ENCODE data around the gene SLF1. TPM values are rescaled to one million over a fixed set of nuclear protein-coding genes. Genes with fewer than 3 reads are reported as not detected.

Gene SLF1
- total and polyA plus RNA-seq, 2 of the 8 experiments (the other 6 are each of a cell fraction or from before 2014, with no cell fraction given): 4.8 to 15.7 TPM

GRCh38 chr5:94745786-94746730, 127.6 kb downstream of the SLF1 start:
- Histone ChIP-seq H3K4me2 (ENCODE audit: insufficient read depth in 1 of 2, low read depth in 2 of 2, low read length in 2 of 2) (no peak overlapping the region), H2AK5ac (ENCODE audit: low read depth, low read length) (no peak overlapping the region), H3K4me1 (replicated peaks in 1 of 4; ENCODE audit: control insufficient read depth in 3 of 4, insufficient read depth in 4 of 4, low read length in 3 of 4) (no peaks in the 10 kb centered on the region), H4K5ac (ENCODE audit: insufficient read length, low read depth, low read length) (no peak overlapping the region), H3K4me3 (ENCODE audit: extremely low read depth in 1 of 4, insufficient read depth in 2 of 4, low read depth in 3 of 4, low read length in 4 of 4) (no peak overlapping the region), H2BK12ac (ENCODE audit: low read depth, low read length) (no peak overlapping the region), H3K79me2 (ENCODE audit: control insufficient read depth in 1 of 2, insufficient read depth in 2 of 2, low read length in 2 of 2) (no peaks in the 10 kb centered on the region), H3K9ac (replicated peaks in 1 of 4; ENCODE audit: extremely low read depth in 1 of 4, low read depth in 3 of 4, low read length in 3 of 4) (no peak overlapping the region), H3K27me3 (replicated peaks in 1 of 4; ENCODE audit: control insufficient read depth in 3 of 4, extremely low read depth in 1 of 4, insufficient read depth in 3 of 4, low read length in 3 of 4) (no peaks in the 10 kb centered on the region), H3K14ac (ENCODE audit: insufficient read length) (no peak overlapping the region), H4K20me1 (replicated peaks in 1 of 2; ENCODE audit: control insufficient read depth in 1 of 2, insufficient read depth in 2 of 2, low read length in 2 of 2) (no peaks in the 10 kb centered on the region), H2BK120ac (replicated peaks; ENCODE audit: low read depth, low read length) (no peak overlapping the region), H3K23me2 (ENCODE audit: low read depth, low read length) (no peaks in the 10 kb centered on the region), H2AFZ (ENCODE audit: low read length) (no peak overlapping the region), H2BK5ac (ENCODE audit: low read depth, low read length) (no peak overlapping the region), H3K4ac (replicated peaks; ENCODE audit: insufficient read length, low read depth, low read length) (no peak overlapping the region), H3K18ac (ENCODE audit: extremely low read depth, low read length) (no peak overlapping the region), H4K8ac (ENCODE audit: extremely low read depth, insufficient read depth, low read length) (no peak overlapping the region), H2BK15ac (ENCODE audit: low read length) (no peak overlapping the region), H3K27ac (ENCODE audit: low read depth, low read length) (no peak overlapping the region), H3K23ac (ENCODE audit: insufficient read length) (no peak overlapping the region), H3K9me3 (ENCODE audit: insufficient read depth in 2 of 2, low read depth in 1 of 2, low read length in 1 of 2) (no peaks in the 10 kb centered on the region), H3K79me1 (ENCODE audit: low read depth, low read length) (no peaks in the 10 kb centered on the region), H3K56ac (replicated peaks; ENCODE audit: insufficient read length, low read depth, low read length) (no peak overlapping the region), H3K36me3 (ENCODE audit: control insufficient read depth in 2 of 4, insufficient read depth in 4 of 4, low read length in 3 of 4) (no peaks in the 10 kb centered on the region), H2BK20ac (ENCODE audit: low read length) (no peak overlapping the region), H4K91ac (replicated peaks; ENCODE audit: insufficient read length, low read length) (no peak overlapping the region)
- CTCF ChIA-PET (ENCODE audit: partially characterized antibody): interaction anchor here (0.7 to 2.4 kb wide), 4 partner anchors 8 to 493 kb away, joined by 3 to 16 read pairs (median 3); no protein-coding TSS in a partner anchor
- FAIRE-seq (no peak), DNase-seq (ENCODE audit: low read depth in 1 of 2, low spot score in 2 of 2) (no peak)
- POLR2A ChIA-PET (ENCODE audit: partially characterized antibody): no interaction called here
- WGBS, 2 experiments (ENCODE audit: extremely low coverage in 1 of 2, insufficient coverage in 1 of 2, insufficient read length in 1 of 2, insufficient replicate concordance in 2 of 2, low coverage in 1 of 2, low lambda C conversion rate in 2 of 2, missing lambda C conversion rate in 1 of 2): 81% methylated on average over 5 of the region's 5 CpGs; no CpG with 5 or more reads in 1 of the 2 experiments
